ENCODE measurements around the gene TPPP. TPM values are rescaled to one million over a fixed set of nuclear protein-coding genes. Genes with fewer than 3 reads are reported as not detected.

The TPPP gene
- total and polyA plus RNA-seq, 2 donors (not counting 3 experiments of a cell fraction or from before 2014, with no cell fraction given): 0.04 to 0.09 TPM

DNA sequence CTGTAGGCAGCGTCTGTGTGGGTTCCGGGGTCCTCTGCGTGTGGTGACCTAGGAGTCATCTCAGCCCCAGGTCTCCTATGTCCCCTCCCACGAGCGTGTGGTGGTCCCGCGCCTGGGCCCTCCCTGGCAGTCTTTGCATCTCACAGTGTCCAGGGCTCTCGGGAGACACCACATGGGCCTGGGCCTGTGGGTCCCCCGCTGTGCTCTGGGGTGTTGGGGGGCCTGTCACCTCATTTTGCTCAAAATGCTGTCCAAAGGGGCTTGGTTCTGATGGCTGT lies 54.0 kb downstream of the TPPP start:
- Histone ChIP-seq H3K36me3 (ENCODE audit: control insufficient read depth in 2 of 2, extremely low read depth in 1 of 2, insufficient read depth in 2 of 2, low read length in 2 of 2) (peaks cover 0 to 10% of the 10 kb centered on the region in 2 experiments), H3K9me1 (replicated peaks; ENCODE audit: control insufficient read depth, extremely low read depth, insufficient read depth, low read length) (no peaks in the 10 kb centered on the region), H3K4me2 (ENCODE audit: insufficient read depth, low read length) (no peak overlapping the region), H3K79me2 (ENCODE audit: control insufficient read depth, insufficient read depth, low read length) (no peaks in the 10 kb centered on the region), H3K9ac (replicated peaks; ENCODE audit: extremely low read depth, insufficient read depth, low read length) (no peak overlapping the region), H3K27me3 (ENCODE audit: control insufficient read depth in 2 of 2, insufficient read depth in 2 of 2, low read length in 2 of 2) (no peaks in the 10 kb centered on the region), H4K20me1 (replicated peaks; ENCODE audit: control insufficient read depth, extremely low read depth, insufficient read depth, low read length) (no peaks in the 10 kb centered on the region), H3K4me1 (ENCODE audit: control insufficient read depth, extremely low read depth, insufficient read depth, low read length) (no peaks in the 10 kb centered on the region), H2AFZ (ENCODE audit: low read depth, low read length) (no peak overlapping the region), H3K4me3 (replicated peaks in 1 of 3; ENCODE audit: insufficient read depth in 1 of 3, low read depth in 1 of 3, low read length in 3 of 3) (no peak overlapping the region), H3K27ac (ENCODE audit: insufficient read depth, low read depth, low read length) (no peak overlapping the region), H3K9me3 (replicated peaks; ENCODE audit: control insufficient read depth, insufficient read depth, low read length) (no peaks in the 10 kb centered on the region)
- dilution Hi-C loops (cut with MboI; ENCODE audit: extremely low pct_ligation_motif_present, low sequenced_read_pairs): no loop called here
- TF ChIP-seq, protein P1, sequence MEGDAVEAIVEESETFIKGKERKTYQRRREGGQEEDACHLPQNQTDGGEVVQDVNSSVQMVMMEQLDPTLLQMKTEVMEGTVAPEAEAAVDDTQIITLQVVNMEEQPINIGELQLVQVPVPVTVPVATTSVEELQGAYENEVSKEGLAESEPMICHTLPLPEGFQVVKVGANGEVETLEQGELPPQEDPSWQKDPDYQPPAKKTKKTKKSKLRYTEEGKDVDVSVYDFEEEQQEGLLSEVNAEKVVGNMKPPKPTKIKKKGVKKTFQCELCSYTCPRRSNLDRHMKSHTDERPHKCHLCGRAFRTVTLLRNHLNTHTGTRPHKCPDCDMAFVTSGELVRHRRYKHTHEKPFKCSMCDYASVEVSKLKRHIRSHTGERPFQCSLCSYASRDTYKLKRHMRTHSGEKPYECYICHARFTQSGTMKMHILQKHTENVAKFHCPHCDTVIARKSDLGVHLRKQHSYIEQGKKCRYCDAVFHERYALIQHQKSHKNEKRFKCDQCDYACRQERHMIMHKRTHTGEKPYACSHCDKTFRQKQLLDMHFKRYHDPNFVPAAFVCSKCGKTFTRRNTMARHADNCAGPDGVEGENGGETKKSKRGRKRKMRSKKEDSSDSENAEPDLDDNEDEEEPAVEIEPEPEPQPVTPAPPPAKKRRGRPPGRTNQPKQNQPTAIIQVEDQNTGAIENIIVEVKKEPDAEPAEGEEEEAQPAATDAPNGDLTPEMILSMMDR (IDR thresholded peaks at IDR 0.05; ENCODE audit: extremely low read depth in 1 of 2, insufficient read depth in 1 of 2, low read depth in 1 of 2, low read length in 2 of 2): no peak
- TF ChIP-seq POLR2AphosphoS5 (IDR thresholded peaks at IDR 0.05; ENCODE audit: insufficient read depth, low read depth, low read length) (no peak), MYC (IDR thresholded peaks at IDR 0.05; ENCODE audit: low read depth, low read length) (no peak), EZH2 (IDR thresholded peaks at IDR 0.05; ENCODE audit: borderline replicate concordance, low read depth, low read length, severe bottlenecking) (no peak)
- TF ChIP-seq, protein P2, sequence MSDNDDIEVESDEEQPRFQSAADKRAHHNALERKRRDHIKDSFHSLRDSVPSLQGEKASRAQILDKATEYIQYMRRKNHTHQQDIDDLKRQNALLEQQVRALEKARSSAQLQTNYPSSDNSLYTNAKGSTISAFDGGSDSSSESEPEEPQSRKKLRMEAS (IDR thresholded peaks at IDR 0.05; ENCODE audit: insufficient read depth, insufficient read length): no peak
- DNase-seq (ENCODE audit: low read depth, low spot score) (no peak), FAIRE-seq (no peak)
- ChIA-PET CTCF (no interaction called here), POLR2A (no interaction called here)
- intact Hi-C loops (cut with micrococcal nuclease): loop anchor here (1.0 kb wide), 1 partner anchor 29 kb away; no protein-coding TSS in a partner anchor
- BruUV-seq (replicated peaks): no TSS peak
